HCT116 (cell line): Measurements from ENCODE around the gene ATP6V1A.

ENCODE experiments used
- CBX3 ChIP-seq: IDR thresholded peaks from 2 replicates; pipeline ENCODE4 v1.6.1; 2012; ENCODE audit warnings: low read depth
- CEBPB ChIP-seq: IDR thresholded peaks from 2 replicates; pipeline ENCODE4 v1.6.1; 2012; ENCODE audit warnings: low read depth
- EGR1 ChIP-seq: IDR thresholded peaks from 2 replicates; pipeline ENCODE4 v1.6.1; 2012; ENCODE audit warnings: low read depth
- EZH2phosphoT487 ChIP-seq: fragments of 200-600 bp; IDR thresholded peaks from 2 replicates; pipeline ENCODE4 v1.6.1; 2018; ENCODE audit warnings: antibody characterized with exemption, borderline replicate concordance
- JUND ChIP-seq: IDR thresholded peaks from 2 replicates; pipeline ENCODE4 v1.6.1; 2012
- POLR2A ChIP-seq: IDR thresholded peaks from 2 replicates; pipeline ENCODE4 v1.7.0; 2011; ENCODE audit warnings: borderline replicate concordance; ENCODE audit not compliant: insufficient read depth, insufficient read length; ENCODE audit errors: extremely low read depth
- RAD21 ChIP-seq: IDR thresholded peaks from 2 replicates; pipeline ENCODE4 v1.6.1; 2012; ENCODE audit warnings: low read depth, mild to moderate bottlenecking
- SIN3A ChIP-seq: IDR thresholded peaks from 2 replicates; pipeline ENCODE4 v1.6.1; 2012; ENCODE audit warnings: low read depth
- SP1 ChIP-seq: IDR thresholded peaks from 2 replicates; pipeline ENCODE4 v1.6.1; 2012; ENCODE audit warnings: low read depth
- TF ChIP-seq, protein P1 (sequence below), 3 experiments: fragments of 200-600 bp in 1 of 3; sonication (generic) in 1 of 3; IDR thresholded peaks in 2 of 3; conservative IDR thresholded peaks in 1 of 3; 2 replicates each; pipeline ENCODE4 v1.5.1; 2012 to 2017; ENCODE audit warnings: low read depth in 2 of 3, low read length in 2 of 3, antibody characterized with exemption in 1 of 3, borderline replicate concordance in 1 of 3, control low read depth in 1 of 3, mild to moderate bottlenecking in 1 of 3, mixed read lengths in 1 of 3, mixed run types in 1 of 3, moderate library complexity in 1 of 3; ENCODE audit not compliant: insufficient read depth in 1 of 3
- TF ChIP-seq, protein P2 (sequence below): IDR thresholded peaks from 2 replicates; pipeline ENCODE4 v1.6.1; 2011; ENCODE audit warnings: mild to moderate bottlenecking, low read length, moderate library complexity; ENCODE audit not compliant: insufficient replicate concordance; ENCODE audit errors: extremely low read depth

DNA sequence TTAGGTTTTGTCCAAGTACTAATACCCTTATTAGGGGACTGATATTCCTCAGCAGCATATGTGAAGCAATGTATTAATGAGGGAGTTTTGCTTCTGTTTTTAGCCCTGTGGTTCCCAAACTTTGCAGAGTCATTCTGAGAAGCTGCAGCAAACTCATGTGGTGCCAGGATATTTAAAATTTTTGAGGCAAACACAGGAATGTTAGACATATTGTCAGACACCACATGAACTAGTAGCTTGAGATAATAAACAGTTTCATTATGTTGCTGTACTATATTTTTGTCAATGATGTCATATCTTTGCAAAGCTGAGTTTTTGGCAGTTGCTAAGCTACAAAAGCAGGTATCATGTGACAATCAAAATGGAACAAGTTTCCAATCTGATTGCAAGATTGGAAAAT, 36.6 kb downstream of the ATP6V1A start:
- no peak for TF ChIP-seq POLR2A
- TF ChIP-seq SIN3A, result no peak
- no peak for TF ChIP-seq SP1
- TF ChIP-seq, protein P1, sequence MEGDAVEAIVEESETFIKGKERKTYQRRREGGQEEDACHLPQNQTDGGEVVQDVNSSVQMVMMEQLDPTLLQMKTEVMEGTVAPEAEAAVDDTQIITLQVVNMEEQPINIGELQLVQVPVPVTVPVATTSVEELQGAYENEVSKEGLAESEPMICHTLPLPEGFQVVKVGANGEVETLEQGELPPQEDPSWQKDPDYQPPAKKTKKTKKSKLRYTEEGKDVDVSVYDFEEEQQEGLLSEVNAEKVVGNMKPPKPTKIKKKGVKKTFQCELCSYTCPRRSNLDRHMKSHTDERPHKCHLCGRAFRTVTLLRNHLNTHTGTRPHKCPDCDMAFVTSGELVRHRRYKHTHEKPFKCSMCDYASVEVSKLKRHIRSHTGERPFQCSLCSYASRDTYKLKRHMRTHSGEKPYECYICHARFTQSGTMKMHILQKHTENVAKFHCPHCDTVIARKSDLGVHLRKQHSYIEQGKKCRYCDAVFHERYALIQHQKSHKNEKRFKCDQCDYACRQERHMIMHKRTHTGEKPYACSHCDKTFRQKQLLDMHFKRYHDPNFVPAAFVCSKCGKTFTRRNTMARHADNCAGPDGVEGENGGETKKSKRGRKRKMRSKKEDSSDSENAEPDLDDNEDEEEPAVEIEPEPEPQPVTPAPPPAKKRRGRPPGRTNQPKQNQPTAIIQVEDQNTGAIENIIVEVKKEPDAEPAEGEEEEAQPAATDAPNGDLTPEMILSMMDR (IDR thresholded peaks at IDR 0.05 in 2 of 3, conservative IDR thresholded peaks at IDR 0.05 in 1 of 3; ENCODE audit: borderline replicate concordance in 1 of 3, insufficient read depth in 1 of 3, low read depth in 2 of 3, low read length in 2 of 3), result no peak
- no peak for TF ChIP-seq RAD21
- TF ChIP-seq CBX3, result no peak
- TF ChIP-seq CEBPB, result no peak
- no peak for TF ChIP-seq EGR1
- no peak for TF ChIP-seq JUND
- TF ChIP-seq, protein P2, sequence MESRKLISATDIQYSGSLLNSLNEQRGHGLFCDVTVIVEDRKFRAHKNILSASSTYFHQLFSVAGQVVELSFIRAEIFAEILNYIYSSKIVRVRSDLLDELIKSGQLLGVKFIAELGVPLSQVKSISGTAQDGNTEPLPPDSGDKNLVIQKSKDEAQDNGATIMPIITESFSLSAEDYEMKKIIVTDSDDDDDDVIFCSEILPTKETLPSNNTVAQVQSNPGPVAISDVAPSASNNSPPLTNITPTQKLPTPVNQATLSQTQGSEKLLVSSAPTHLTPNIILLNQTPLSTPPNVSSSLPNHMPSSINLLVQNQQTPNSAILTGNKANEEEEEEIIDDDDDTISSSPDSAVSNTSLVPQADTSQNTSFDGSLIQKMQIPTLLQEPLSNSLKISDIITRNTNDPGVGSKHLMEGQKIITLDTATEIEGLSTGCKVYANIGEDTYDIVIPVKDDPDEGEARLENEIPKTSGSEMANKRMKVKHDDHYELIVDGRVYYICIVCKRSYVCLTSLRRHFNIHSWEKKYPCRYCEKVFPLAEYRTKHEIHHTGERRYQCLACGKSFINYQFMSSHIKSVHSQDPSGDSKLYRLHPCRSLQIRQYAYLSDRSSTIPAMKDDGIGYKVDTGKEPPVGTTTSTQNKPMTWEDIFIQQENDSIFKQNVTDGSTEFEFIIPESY, result no peak
- TF ChIP-seq EZH2phosphoT487, result no peak
